Astrocyte (in vitro differentiated cells and primary cell): ENCODE results near the gene GFPT2. TPM values are rescaled to one million over a fixed set of nuclear protein-coding genes. Genes with fewer than 3 reads are reported as not detected.

Source experiments
- DNase-seq: peaks from one replicate; pipeline ENCODE4 v3.0.0-alpha.2; 2010; ENCODE audit warnings: low read depth
- FAIRE-seq: peaks from 2 replicates; lab custom pipeline; 2011; peaks lifted over from hg19 to GRCh38; lab: Jason Lieb, UNC
- H2AFZ ChIP-seq: 2 replicates; pipeline ENCODE4 v1.6.0; 2012; ENCODE audit warnings: low read depth, low read length, inconsistent platforms
- H3K27ac ChIP-seq: 2 replicates; pipeline ENCODE4 v1.5.1; 2011; ENCODE audit warnings: low read depth, low read length, inconsistent platforms
- H3K27me3 ChIP-seq: 2 replicates; pipeline ENCODE4 v1.6.0; 2011; ENCODE audit warnings: low read length, inconsistent platforms; ENCODE audit not compliant: insufficient read depth
- H3K36me3 ChIP-seq: 2 replicates; pipeline ENCODE4 v1.5.1; 2011; ENCODE audit warnings: low read length, inconsistent platforms; ENCODE audit not compliant: insufficient read depth
- H3K4me1 ChIP-seq: 2 replicates; pipeline ENCODE4 v1.5.1; 2011; ENCODE audit warnings: low read length, inconsistent platforms; ENCODE audit not compliant: insufficient read depth
- H3K4me2 ChIP-seq: 2 replicates; pipeline ENCODE4 v1.6.0; 2012; ENCODE audit warnings: low read length, inconsistent platforms
- H3K4me3 ChIP-seq: 2 replicates; pipeline ENCODE4 v1.5.1; 2011; ENCODE audit warnings: low read depth, mild to moderate bottlenecking, low read length, inconsistent platforms; ENCODE audit not compliant: insufficient read depth
- H3K79me2 ChIP-seq: 2 replicates; pipeline ENCODE4 v1.6.0; 2012; ENCODE audit warnings: mild to moderate bottlenecking, low read length, inconsistent platforms; ENCODE audit not compliant: insufficient read depth
- H3K9ac ChIP-seq: 2 replicates; pipeline ENCODE4 v1.6.0; 2012; ENCODE audit warnings: mild to moderate bottlenecking, low read length, inconsistent platforms
- H3K9me3 ChIP-seq: 2 replicates; pipeline ENCODE4 v1.5.1; 2012; ENCODE audit warnings: low read depth, mild to moderate bottlenecking, low read length, inconsistent platforms; ENCODE audit not compliant: insufficient read depth
- H4K20me1 ChIP-seq: 2 replicates; pipeline ENCODE4 v1.6.0; 2012; ENCODE audit warnings: low read length, inconsistent platforms; ENCODE audit not compliant: insufficient read depth
- H3K27ac Mint-ChIP-seq: one replicate; pipeline ENCODE4 v1.8.0; 2021; ENCODE audit warnings: mild to moderate bottlenecking, mixed read lengths; ENCODE audit not compliant: unreplicated experiment
- H3K27me3 Mint-ChIP-seq: one replicate; pipeline ENCODE4 v1.8.0; 2021; ENCODE audit warnings: low read depth, mixed read lengths; ENCODE audit not compliant: unreplicated experiment
- H3K36me3 Mint-ChIP-seq: one replicate; pipeline ENCODE4 v1.8.0; 2021; ENCODE audit warnings: low read depth, mixed read lengths; ENCODE audit not compliant: unreplicated experiment
- H3K4me1 Mint-ChIP-seq: one replicate; pipeline ENCODE4 v1.8.0; 2021; ENCODE audit warnings: low read depth, mixed read lengths; ENCODE audit not compliant: unreplicated experiment
- H3K4me3 Mint-ChIP-seq: one replicate; pipeline ENCODE4 v1.8.0; 2021; ENCODE audit warnings: mild to moderate bottlenecking, moderate library complexity, mixed read lengths; ENCODE audit not compliant: unreplicated experiment
- H3K9me3 Mint-ChIP-seq: one replicate; pipeline ENCODE4 v1.8.0; 2021; ENCODE audit warnings: mild to moderate bottlenecking, mixed read lengths; ENCODE audit not compliant: unreplicated experiment
- EZH2 ChIP-seq: IDR thresholded peaks from 2 replicates; pipeline ENCODE4 v1.6.1; 2012; ENCODE audit warnings: mild to moderate bottlenecking, low read length, inconsistent platforms; ENCODE audit not compliant: insufficient read depth
- total RNA-seq: library from RNA; stranded (reverse); gene quantifications from 2 replicates; pipeline ENCODE4 v1.2.1, GENCODE V29; 2021
- TF ChIP-seq, protein P1 (sequence below): IDR thresholded peaks from 2 replicates; pipeline ENCODE4 v1.5.1; 2011; ENCODE audit warnings: low read depth, mild to moderate bottlenecking, inconsistent platforms, low read length, moderate library complexity; ENCODE audit not compliant: insufficient read depth

The GFPT2 gene
- total RNA-seq, 1 donor from 2014 or later, result 14.6 TPM

DNA sequence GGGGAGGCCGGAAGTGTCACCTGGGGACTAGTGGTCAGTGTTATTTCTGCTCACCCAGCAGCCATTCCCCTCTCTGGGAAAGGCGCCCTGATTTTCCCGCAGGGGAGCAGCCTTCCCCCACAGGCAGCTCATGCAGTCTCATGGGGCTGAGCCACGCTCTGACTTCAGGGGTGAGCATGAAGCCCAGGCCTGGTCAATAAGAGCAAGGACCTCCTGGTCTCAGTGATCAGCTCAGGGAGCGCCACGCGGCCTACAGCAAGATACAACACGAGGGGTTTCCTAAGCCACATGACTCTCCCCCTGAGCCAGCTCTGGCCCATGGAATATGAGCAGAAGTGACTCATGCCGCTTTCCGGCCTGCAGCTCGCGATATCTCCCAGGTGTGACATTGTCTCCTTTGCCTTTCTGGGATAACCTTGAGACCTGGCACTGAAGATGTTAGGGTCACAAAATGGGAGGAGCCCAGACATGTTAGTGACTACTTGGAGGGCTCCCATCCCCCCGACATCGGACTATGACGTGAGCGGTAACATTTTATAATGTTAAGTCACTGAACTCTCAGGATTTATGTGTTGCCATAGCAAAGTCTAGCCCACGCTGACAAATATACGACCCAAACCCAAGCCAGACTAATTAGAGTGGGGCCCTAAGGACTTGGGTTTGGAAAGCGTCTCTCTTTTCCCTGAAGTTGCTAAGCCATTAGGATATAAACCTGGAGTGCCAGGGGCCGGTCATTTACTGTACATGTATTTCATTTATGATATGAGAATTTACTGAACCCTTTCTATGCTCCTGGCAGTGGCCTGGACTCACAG, 46.5 kb upstream of the GFPT2 start:
- FAIRE-seq, result no peak
- Mint-ChIP-seq H3K4me1 (peaks cover 7% of the 10 kb centered on the region), H3K27ac (peak overlapping the region; percentile 34), H3K9me3 (peaks cover 13% of the 10 kb centered on the region), H3K36me3 (no peaks in the 10 kb centered on the region), H3K27me3 (peaks cover 7% of the 10 kb centered on the region), H3K4me3 (no peak overlapping the region)
- H2AFZ ChIP-seq, result no peak overlapping the region
- H3K27me3 ChIP-seq, result no peaks in the 10 kb centered on the region
- no peak for DNase-seq
- H3K27ac ChIP-seq, result no peak overlapping the region
- no peaks in the 10 kb centered on the region for H3K4me1 ChIP-seq
- no peak overlapping the region for H3K4me2 ChIP-seq
- TF ChIP-seq EZH2, result no peak
- TF ChIP-seq, protein P1, sequence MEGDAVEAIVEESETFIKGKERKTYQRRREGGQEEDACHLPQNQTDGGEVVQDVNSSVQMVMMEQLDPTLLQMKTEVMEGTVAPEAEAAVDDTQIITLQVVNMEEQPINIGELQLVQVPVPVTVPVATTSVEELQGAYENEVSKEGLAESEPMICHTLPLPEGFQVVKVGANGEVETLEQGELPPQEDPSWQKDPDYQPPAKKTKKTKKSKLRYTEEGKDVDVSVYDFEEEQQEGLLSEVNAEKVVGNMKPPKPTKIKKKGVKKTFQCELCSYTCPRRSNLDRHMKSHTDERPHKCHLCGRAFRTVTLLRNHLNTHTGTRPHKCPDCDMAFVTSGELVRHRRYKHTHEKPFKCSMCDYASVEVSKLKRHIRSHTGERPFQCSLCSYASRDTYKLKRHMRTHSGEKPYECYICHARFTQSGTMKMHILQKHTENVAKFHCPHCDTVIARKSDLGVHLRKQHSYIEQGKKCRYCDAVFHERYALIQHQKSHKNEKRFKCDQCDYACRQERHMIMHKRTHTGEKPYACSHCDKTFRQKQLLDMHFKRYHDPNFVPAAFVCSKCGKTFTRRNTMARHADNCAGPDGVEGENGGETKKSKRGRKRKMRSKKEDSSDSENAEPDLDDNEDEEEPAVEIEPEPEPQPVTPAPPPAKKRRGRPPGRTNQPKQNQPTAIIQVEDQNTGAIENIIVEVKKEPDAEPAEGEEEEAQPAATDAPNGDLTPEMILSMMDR, result no peak
- no peaks in the 10 kb centered on the region for H3K9me3 ChIP-seq
- no peak overlapping the region for H3K9ac ChIP-seq
- no peaks in the 10 kb centered on the region for H4K20me1 ChIP-seq
- no peak overlapping the region for H3K4me3 ChIP-seq
- H3K36me3 ChIP-seq, result no peaks in the 10 kb centered on the region
- H3K79me2 ChIP-seq, result no peaks in the 10 kb centered on the region

DNA sequence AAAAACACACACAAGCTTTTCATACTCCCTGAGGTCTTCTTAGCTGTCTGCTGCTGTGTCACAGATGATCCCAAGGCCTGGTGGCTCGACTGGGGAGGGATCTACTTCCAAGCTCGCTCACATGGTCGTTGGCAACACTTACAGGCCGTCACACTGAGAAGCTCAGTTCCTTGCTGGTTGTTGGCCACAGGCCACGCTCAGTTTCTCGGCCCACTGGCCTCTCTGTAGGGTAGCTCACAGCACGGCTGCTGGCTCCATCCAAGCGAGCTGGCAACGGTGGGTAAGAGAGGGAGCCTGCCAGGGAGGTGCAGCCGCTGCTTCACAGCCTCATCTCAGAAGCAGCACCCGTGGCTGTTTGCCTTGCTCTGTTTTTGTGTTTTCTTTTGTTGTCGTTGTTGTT, 43.8 kb upstream of the GFPT2 start:
- peaks cover 9% of the 10 kb centered on the region for H3K4me1 Mint-ChIP-seq
- H3K9me3 Mint-ChIP-seq, result peaks cover 8% of the 10 kb centered on the region
- H3K27me3 ChIP-seq, result no peaks in the 10 kb centered on the region
- peaks cover under 1% of the 10 kb centered on the region for H3K36me3 Mint-ChIP-seq
- no peaks in the 10 kb centered on the region for H3K36me3 ChIP-seq
- no peaks in the 10 kb centered on the region for H3K79me2 ChIP-seq
- H3K9ac ChIP-seq, result no peak overlapping the region
- DNase-seq (no peak), FAIRE-seq (no peak)
- H3K27ac Mint-ChIP-seq, result no peak overlapping the region
- no peaks in the 10 kb centered on the region for H3K4me1 ChIP-seq
- no peak overlapping the region for H3K4me2 ChIP-seq
- no peak overlapping the region for H3K4me3 Mint-ChIP-seq
- no peak overlapping the region for H3K4me3 ChIP-seq
- H3K27ac ChIP-seq, result no peak overlapping the region
- peaks cover 6% of the 10 kb centered on the region for H3K27me3 Mint-ChIP-seq
- H2AFZ ChIP-seq, result peak overlapping the region; percentile 11
- no peak for TF ChIP-seq EZH2
- TF ChIP-seq, protein P1, result no peak
- no peaks in the 10 kb centered on the region for H3K9me3 ChIP-seq
- H4K20me1 ChIP-seq, result no peaks in the 10 kb centered on the region
